ENCODE results near the gene KCNIP1.

KCNIP1 gene

GRCh38 chr5:170617533-170618490 is 114.0 kb downstream of the KCNIP1 start:
- Mint-ChIP-seq H3K4me1 (ENCODE audit: low read depth) (peaks cover 5% of the 10 kb centered on the region), H3K27me3 (peaks cover 17% of the 10 kb centered on the region), H3K9me3 (no peaks in the 10 kb centered on the region), H3K4me3 (no peak overlapping the region), H3K27ac (no peak overlapping the region), H3K36me3 (ENCODE audit: low read depth) (no peaks in the 10 kb centered on the region)
- no peak for DNase-seq

DNA sequence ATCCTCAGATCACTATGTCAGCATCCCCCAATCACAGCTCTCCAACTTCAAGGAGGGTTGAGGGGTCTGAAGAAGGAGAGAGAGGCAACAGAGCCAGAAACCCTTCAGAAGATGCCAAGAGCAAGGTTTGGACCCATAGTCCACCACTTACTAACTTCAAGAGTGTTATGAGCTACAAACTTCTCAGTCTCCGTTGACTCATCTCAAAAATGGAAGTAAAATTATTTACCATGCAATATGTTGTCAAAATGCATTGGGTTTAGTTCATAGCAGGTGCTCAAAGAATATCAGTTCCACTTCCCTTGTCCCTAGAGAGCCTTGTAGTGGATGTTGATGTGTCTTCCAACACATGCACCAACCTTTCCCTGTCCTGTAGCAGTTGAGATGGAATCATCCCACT is 116.0 kb downstream of the KCNIP1 start:
- Mint-ChIP-seq H3K27ac (no peak overlapping the region), H3K27me3 (peaks cover 29% of the 10 kb centered on the region), H3K9me3 (no peaks in the 10 kb centered on the region), H3K36me3 (ENCODE audit: low read depth) (no peaks in the 10 kb centered on the region), H3K4me3 (no peak overlapping the region), H3K4me1 (ENCODE audit: low read depth) (peaks cover 3% of the 10 kb centered on the region)
- no peak for DNase-seq

DNA sequence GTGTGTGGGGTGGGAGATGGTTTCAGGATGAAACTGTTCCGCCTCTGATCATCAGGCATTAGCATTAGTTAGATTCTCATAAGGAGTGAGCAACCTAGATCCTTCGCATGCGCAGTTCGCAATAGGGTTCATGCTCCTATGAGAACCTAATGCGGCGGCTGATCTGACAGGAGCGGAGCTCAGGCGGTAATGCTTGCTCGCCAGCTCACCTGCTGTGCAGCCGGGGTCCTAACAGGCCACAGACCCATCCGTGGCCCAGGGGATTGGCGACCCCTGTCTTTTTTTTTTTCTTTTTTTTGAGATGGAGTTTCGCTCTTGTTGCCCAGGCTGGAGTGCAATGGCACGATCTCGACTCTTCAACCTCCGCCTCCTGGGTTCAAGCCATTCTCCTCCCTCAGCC is 119.1 kb downstream of the KCNIP1 start:
- H3K9me3 Mint-ChIP-seq: no peaks in the 10 kb centered on the region
- H3K36me3 Mint-ChIP-seq (ENCODE audit: low read depth): no peaks in the 10 kb centered on the region
- H3K4me1 Mint-ChIP-seq (ENCODE audit: low read depth): no peaks in the 10 kb centered on the region
- no peak overlapping the region for H3K27ac Mint-ChIP-seq
- no peak overlapping the region for H3K4me3 Mint-ChIP-seq
- peaks cover 27% of the 10 kb centered on the region for H3K27me3 Mint-ChIP-seq
- no peak for DNase-seq

- no peaks in the 10 kb centered on the region for H3K36me3 Mint-ChIP-seq (ENCODE audit: low read depth)
Measured at GRCh38 chr5:170623576-170624181, 119.9 kb downstream of the KCNIP1 start.

DNA sequence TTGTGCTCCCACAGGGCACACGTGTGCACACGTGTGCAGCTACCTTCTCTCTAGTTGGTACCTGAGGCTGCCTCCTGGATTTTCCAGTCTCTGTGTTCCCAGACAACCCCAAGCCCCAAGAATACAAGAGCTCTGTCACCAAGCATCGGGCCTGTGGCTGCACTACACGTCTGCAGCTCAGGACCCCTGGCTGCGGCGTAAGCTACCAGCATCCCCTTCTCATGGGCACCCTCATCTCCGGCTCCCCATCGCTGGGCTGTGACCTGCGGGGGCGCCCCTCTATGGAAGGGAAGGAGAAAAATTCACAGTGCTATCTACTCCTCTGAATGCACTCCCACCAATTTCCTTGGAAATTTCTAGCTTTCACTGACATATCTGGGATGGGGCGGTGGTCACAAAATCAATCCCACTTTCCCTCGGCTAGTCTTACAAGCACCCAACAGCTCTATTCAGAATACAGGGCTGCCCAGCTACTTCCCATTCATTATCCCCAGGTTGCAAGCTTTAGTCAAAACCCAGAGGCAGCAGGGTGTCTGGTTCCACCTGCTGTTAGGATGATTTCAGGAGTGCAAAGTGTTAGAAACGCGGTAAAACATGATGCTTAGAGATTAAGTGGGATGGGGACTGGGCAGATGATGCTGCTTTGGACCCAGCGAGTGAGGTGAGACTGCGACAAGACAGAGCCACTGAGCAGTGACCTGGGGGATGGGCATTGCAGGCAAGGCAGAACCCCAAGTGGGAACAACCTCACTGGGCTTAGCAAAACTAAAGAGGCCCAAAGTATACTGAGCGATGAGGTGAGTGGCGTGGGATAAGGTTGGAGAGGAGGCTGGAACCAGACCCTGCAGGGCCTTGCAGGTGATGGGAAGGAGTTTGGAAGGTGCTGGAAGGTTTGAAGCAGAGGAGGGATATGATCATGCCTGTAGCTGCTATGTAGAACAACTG is 121.7 kb downstream of the KCNIP1 start:
- H3K27me3 Mint-ChIP-seq: peaks cover 19% of the 10 kb centered on the region
- no peaks in the 10 kb centered on the region for H3K4me1 Mint-ChIP-seq (ENCODE audit: low read depth)
- no peak overlapping the region for H3K4me3 Mint-ChIP-seq
- no peak for DNase-seq
- no peaks in the 10 kb centered on the region for H3K9me3 Mint-ChIP-seq
- H3K36me3 Mint-ChIP-seq (ENCODE audit: low read depth): no peaks in the 10 kb centered on the region
- no peak overlapping the region for H3K27ac Mint-ChIP-seq

More at GRCh38 chr5:170623576-170624181, 119.9 kb downstream of the KCNIP1 start:
- Mint-ChIP-seq H3K27me3 (peaks cover 27% of the 10 kb centered on the region), H3K27ac (no peak overlapping the region), H3K9me3 (no peaks in the 10 kb centered on the region), H3K4me1 (ENCODE audit: low read depth) (no peaks in the 10 kb centered on the region), H3K4me3 (no peak overlapping the region)
- DNase-seq: peak; percentile 56

GRCh38 chr5:170626507-170627150 is 122.8 kb downstream of the KCNIP1 start:
- no peak for DNase-seq
- H3K4me1 Mint-ChIP-seq (ENCODE audit: low read depth): no peaks in the 10 kb centered on the region
- H3K9me3 Mint-ChIP-seq: no peaks in the 10 kb centered on the region
- H3K36me3 Mint-ChIP-seq (ENCODE audit: low read depth): no peaks in the 10 kb centered on the region
- H3K4me3 Mint-ChIP-seq: no peak overlapping the region
- no peak overlapping the region for H3K27ac Mint-ChIP-seq
- H3K27me3 Mint-ChIP-seq: peaks cover 19% of the 10 kb centered on the region

- Mint-ChIP-seq H3K9me3 (no peaks in the 10 kb centered on the region), H3K27ac (no peak overlapping the region), H3K4me3 (no peak overlapping the region), H3K4me1 (ENCODE audit: low read depth) (no peaks in the 10 kb centered on the region), H3K36me3 (ENCODE audit: low read depth) (no peaks in the 10 kb centered on the region), H3K27me3 (peaks cover 19% of the 10 kb centered on the region)
- DNase-seq: no peak
Measured at GRCh38 chr5:170627271-170627670, 123.5 kb downstream of the KCNIP1 start.

- no peak overlapping the region for H3K27ac Mint-ChIP-seq
- no peaks in the 10 kb centered on the region for H3K9me3 Mint-ChIP-seq
- no peak overlapping the region for H3K4me3 Mint-ChIP-seq
- peaks cover 21% of the 10 kb centered on the region for H3K27me3 Mint-ChIP-seq
- peaks cover 4% of the 10 kb centered on the region for H3K4me1 Mint-ChIP-seq (ENCODE audit: low read depth)
- no peaks in the 10 kb centered on the region for H3K36me3 Mint-ChIP-seq (ENCODE audit: low read depth)
- DNase-seq: no peak
Measured at GRCh38 chr5:170628028-170628427, 124.2 kb downstream of the KCNIP1 start.

DNA sequence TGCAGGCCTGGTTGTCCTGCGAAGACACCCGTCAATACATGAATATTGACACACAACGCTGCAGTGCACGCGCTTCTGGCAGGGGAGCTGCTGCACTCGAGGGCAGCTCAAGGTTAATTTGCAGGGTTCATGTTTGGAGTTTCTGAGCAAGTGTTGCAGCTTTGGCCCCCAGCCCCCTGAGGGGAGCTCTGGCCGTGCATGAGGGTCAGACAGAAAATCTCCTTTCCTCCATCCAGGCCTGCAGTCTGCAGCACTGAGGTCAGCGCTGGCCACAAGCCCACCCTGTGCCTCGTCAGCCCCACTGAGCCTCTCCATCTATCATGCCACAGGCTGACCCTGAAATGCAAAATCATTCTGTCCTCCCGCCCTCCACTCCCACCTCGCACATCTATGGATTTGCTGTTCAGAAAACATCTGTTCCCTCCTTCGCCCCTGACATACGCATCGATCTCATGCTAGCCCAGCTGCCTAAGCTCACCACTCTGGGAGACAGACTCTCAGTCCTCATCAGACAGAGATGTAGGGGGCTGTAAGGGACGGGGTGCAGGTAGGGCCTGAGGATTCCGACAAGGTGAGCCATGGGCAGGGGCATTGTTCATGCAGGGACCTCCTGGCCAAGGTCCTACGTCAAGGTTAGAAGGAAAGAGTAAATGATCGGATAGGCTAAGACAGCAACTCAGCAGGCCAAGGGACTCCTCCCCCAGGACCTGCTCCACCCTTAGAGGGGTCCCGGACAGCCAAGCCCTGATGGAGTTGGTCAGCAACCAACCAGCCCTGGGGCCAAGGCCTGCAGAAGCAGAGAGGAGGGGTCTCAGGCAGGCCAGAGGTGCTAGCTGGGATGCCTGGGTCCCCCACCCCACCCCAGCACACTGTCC is 125.1 kb downstream of the KCNIP1 start:
- Mint-ChIP-seq H3K36me3 (ENCODE audit: low read depth) (no peaks in the 10 kb centered on the region), H3K4me1 (ENCODE audit: low read depth) (peaks cover 12% of the 10 kb centered on the region), H3K27ac (no peak overlapping the region), H3K27me3 (peaks cover 21% of the 10 kb centered on the region), H3K4me3 (no peak overlapping the region), H3K9me3 (no peaks in the 10 kb centered on the region)
- DNase-seq: no peak

DNA sequence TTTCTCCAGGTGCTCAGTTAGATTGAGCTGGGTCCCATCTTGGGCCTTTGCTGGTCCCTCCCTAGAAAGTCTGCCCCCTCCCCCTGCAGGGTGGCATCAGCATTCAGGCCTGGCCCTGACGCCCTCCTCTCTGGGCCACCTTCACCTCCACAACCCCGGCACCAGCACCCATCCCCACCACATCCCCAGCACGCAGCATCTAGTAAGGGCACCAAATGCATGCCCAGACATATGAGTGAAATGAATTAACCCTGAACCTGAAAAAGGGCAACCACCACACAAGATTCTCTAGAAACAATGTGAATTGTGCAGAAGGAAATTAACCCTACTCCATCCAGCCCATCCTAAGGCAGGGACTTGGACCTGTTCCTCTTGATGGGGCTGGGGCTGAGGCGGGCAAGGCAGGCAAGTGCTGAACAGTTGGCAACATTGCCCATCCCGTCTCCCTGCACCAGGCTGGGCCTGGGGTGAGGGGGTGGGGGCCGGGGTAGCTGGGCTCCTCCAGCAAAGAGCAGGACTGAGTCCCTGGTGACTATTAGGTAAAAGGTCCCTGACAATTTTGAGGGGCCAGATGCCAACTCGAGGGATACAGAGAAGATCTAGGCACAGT is 125.9 kb downstream of the KCNIP1 start:
- DNase-seq: no peak
- Mint-ChIP-seq H3K36me3 (ENCODE audit: low read depth) (no peaks in the 10 kb centered on the region), H3K27ac (no peak overlapping the region), H3K27me3 (peaks cover 17% of the 10 kb centered on the region), H3K4me1 (ENCODE audit: low read depth) (peaks cover 18% of the 10 kb centered on the region), H3K9me3 (no peaks in the 10 kb centered on the region), H3K4me3 (no peak overlapping the region)

DNA sequence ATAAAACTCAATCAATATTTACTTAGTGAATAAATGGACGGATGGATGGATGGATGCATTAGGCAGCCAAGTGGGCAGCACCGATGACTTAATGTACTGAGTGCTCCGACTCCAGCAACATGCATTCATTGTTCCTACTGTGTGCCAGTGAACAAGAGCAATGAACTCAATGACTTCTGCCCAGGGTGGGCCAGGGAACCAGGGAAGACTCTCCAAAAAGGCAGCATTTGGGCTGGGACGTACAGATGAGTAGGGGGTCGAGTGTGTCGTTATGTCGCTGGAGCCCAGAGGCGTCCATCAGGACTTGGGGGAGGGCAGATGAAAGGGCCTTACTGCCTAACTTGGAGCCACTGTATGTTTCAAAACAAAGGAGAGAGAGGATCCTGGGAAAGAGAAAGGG is 126.4 kb downstream of the KCNIP1 start:
- peaks cover 14% of the 10 kb centered on the region for H3K27me3 Mint-ChIP-seq
- H3K4me1 Mint-ChIP-seq (ENCODE audit: low read depth): peaks cover 18% of the 10 kb centered on the region
- no peaks in the 10 kb centered on the region for H3K36me3 Mint-ChIP-seq (ENCODE audit: low read depth)
- no peaks in the 10 kb centered on the region for H3K9me3 Mint-ChIP-seq
- no peak overlapping the region for H3K4me3 Mint-ChIP-seq
- DNase-seq: no peak
- no peak overlapping the region for H3K27ac Mint-ChIP-seq

DNA sequence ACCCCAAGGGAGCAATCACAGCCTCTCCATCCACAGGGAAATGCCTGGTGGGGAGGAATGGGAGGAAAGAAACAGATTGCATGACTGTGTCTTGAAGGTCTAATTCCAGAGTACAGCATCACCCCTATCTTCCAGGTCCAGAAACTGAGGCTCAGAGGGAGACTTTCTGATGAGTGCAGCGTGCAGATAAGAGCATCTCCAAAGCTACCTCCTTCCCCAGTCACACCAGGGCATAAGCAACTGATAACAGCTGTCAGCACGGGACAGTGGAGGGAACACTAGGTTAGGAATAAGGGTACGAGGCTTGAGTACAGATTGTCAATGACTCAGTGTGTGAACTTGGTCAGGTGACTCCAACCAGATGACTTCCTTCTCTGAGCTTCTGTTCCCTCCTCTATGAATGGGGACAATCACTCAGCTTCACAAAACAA is 126.9 kb downstream of the KCNIP1 start:
- Mint-ChIP-seq H3K9me3 (no peaks in the 10 kb centered on the region), H3K27ac (no peak overlapping the region), H3K4me1 (ENCODE audit: low read depth) (peaks cover 18% of the 10 kb centered on the region), H3K27me3 (peaks cover 12% of the 10 kb centered on the region), H3K4me3 (no peak overlapping the region), H3K36me3 (ENCODE audit: low read depth) (no peaks in the 10 kb centered on the region)
- no peak for DNase-seq

Measured in activated T-cell treated with anti-CD3 and anti-CD28 coated beads, Interleukin-2, amount 50 U/mL, for 24 hours (primary cell).